ENCODE data around the gene MAP3K9. TPM values are rescaled to one million over a fixed set of nuclear protein-coding genes. Genes with fewer than 3 reads are reported as not detected.

Gene MAP3K9
- polyA plus RNA-seq, 1 donor from 2014 or later: 10.4 TPM

Other genes with a start within 250 kb of the MAP3K9 start
- gene MED6, start 208.9 kb downstream of the MAP3K9 start, polyA plus RNA-seq: 46.6 and 51.3 TPM in 2 replicates
- 11.1 and 14.2 TPM in 2 replicates for gene TTC9, start 167.6 kb downstream of the MAP3K9 start, polyA plus RNA-seq
- 21.7 and 23.7 TPM in 2 replicates for gene PCNX1, start 97.9 kb upstream of the MAP3K9 start, polyA plus RNA-seq

Data from neural cell (in vitro differentiated cells).